Kidney tubule cell (primary cell): Measurements from ENCODE around the gene LIMCH1.
A peak's percentile ranks its signal among the peaks of the same experiment; 100 is the strongest.
"Not testable (repeated sequence)": the region's sequence is repeated elsewhere in the genome, so short reads cannot be mapped to it uniquely, and the experiment has no call there.

ENCODE experiments used
- DNase-seq: peaks from one replicate; pipeline ENCODE4 v3.0.0-alpha.2; 2018; ENCODE audit warnings: low spot score

Gene LIMCH1, protein sequence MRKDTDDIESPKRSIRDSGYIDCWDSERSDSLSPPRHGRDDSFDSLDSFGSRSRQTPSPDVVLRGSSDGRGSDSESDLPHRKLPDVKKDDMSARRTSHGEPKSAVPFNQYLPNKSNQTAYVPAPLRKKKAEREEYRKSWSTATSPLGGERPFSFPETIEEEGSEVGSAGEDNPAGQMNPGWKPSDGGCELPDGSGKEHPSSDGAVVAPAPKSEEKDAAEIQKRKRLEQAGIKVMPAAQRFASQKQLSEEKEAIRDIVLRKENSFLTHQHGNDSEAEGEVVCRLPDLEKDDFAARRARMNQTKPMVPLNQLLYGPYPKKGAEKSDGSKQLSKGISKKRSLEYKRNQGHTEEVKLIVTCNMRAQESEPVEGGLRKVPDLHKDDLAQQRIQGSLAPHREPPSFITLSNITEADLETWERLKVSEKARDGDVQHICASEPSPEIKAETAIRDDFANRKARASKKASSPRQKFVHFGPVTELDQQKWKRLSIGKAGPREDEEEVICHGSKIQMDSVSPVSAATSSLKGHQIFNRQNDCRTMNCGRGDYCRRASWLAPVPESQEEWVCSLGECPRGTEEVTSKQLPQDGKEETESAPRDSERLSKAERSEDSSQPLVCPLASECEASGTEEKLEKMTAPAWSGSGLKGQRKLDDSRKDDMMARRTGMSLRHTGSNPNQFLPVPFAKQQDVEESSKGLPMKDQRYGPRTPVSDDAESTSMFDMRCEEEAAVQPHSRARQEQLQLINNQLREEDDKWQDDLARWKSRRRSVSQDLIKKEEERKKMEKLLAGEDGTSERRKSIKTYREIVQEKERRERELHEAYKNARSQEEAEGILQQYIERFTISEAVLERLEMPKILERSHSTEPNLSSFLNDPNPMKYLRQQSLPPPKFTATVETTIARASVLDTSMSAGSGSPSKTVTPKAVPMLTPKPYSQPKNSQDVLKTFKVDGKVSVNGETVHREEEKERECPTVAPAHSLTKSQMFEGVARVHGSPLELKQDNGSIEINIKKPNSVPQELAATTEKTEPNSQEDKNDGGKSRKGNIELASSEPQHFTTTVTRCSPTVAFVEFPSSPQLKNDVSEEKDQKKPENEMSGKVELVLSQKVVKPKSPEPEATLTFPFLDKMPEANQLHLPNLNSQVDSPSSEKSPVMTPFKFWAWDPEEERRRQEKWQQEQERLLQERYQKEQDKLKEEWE (N-terminal part only)

DNA sequence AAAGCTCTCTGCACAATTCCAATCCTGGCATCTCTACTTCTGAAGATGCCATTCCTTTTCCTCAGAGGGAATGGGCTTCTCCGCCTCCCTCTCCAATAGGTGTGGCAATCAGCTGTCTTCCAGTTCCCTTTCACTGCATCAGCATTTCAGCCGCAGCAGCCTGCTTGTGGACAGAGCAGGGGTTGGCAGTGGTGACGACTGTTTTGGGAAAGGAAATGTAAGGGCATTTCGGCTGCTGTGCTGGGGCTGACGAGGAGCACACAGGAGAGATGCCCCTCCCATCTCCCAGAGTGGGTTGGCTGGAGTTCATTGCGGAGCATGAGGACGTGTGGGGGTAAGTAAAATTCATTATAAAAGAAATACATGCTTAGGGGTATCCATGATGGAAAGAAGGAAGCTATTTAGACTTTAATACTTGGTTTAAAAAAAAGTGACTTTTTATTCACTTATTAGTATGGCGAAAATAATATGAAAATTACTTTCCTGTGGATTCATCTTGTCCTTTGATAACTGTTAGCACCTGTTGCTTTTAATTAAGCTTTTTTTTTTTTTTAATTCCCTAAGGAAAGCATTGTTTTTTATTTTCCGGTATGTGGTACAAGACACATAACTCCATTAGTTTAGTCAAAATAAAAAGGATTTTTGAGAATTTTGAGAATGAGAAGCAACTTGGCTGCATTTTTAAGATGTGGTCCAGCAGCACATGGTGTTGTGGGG is at the start of gene LIMCH1:
Gene LIMCH1 (plus strand): TSS at position 141 of the 717 bp plus-strand sequence. CDS start 67,839 bp downstream, outside the sequence.
- DNase-seq = peak; percentile 30

DNA sequence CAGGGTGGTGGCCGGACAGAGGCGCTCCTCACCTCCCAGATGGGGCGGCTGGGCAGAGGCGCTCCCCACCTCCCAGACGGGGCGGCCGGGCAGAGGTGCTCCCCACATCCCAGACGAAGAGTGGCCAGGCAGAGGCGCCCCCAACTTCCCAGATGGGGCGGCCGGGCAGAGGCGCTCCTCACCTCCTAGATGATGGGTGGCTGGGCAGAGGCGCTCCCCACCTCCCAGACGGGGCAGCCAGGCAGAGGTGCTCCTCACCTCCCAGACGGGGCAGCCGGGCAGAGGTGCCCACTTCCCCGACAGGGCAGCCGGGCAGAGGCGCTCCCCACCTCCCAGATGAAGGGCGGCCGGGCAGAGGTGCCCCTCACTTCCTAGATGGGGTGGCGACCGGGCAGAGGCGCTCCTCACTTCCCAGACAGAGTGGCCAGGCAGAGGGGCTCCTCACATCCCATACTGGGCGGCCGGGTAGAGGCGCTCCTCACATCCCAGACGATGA is 46.8 kb upstream of the LIMCH1 start:
- DNase-seq = not testable (repeated sequence)

DNA sequence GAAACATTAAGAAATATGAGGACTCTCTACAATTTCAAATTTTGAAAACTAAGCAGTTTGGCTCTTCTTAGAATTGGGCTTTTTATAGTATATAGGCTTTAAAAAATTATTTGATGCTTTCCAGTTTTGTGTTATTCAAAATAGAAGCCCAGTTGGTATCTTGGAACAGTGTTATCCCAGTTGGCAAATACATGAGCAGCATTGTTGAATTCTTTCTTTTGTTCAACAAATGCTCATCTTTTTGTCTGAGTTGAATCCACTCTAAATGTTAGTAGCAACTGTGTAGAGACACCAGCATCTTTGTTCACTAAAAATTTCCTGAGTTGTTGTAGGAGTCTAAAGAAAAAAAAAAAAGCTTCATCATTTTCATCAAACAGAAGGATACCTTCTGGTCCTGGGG is 41.0 kb upstream of the LIMCH1 start:
- DNase-seq = no peak

DNA sequence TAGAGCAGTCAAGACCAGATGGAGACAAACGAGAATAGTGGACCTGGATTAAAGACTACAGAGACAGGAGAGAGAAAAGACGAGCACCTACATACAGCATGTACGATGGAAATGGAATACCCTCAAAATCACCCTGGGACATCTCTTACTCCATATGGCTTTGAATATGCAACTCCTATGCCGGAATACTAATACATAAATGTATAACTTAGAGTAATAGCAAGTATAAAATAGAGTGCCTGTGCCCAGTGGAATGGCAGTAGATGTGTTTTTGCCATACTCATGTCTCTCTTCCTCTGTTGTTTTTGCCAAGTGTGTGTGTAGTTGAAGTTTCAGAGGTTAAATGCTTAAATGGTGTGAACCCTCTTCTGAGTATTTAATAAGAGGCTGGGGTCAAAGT is 39.8 kb upstream of the LIMCH1 start:
- no peak for DNase-seq

DNA sequence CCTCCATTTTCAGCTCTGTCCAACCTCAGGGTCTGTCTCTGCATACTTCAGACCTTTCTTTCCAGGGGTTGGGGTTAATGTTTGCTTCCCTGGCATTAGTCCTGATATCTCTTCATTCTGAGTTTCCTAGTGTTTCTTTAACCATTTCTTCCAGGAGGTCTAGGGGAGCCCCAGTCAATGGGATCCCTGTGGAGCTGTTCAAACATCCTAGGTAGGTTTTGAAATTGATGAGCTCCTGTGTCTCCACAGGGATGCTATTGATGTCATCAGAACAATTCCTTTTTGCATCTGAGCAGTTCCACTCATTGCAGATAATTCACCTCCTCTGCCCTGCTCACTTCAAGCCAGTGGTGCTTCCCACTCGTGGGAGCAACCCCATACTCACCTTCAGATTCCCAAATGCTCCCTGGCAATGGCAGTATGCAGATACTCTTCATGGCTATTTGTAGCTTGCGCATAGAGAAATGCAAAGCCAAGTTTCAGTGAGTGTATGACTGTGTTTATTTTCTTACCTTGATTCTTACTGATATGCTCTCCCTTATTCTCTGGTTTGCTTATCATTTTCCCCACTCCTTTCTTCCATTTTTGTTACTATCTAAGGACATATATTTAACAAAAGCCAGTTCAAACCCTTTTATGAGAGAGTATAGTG is 33.7 kb upstream of the LIMCH1 start:
- DNase-seq = no peak

DNA sequence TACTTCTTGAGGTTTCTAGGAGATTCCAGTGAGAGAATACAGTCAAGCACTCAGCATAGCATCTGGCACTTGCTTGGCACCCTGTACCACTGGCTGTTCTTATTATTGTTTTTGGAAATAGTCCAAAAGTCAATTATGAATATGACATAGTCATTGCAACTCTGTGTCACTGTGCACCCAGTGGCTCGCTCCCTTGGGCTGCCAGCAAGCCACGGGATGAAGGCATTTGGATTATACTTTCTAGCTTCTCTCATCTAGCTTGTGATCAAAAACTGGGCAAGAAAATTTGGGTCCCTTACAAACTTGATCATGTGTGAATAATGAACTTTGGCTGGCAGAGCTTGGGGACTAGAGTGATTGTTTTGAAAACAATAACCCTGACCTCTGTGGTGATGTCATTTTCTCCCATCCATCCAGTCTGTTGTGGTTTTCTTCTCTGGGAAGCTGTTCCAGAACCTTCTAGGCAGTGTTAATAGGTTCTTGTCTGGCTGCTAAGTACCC is 32.7 kb upstream of the LIMCH1 start:
- DNase-seq = peak; percentile 70

DNA sequence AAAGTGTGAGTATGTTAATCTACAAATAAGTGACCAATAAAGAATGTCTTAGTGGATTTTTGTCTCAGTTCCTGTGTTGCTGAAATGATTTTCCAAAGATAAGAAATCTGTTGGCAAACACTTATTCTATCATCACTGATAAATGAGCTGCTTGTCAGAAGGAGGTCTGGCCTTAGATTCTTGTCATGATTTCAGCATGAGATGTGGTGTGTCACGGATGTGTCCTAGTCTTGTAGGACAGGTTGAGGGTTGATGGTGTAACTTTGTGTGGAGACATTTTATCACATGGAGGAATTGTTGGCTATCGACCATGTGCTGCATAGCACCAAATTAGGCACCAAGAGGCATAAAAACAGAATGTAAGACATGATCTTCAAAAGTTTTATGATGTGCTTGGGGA is 31.8 kb upstream of the LIMCH1 start:
- DNase-seq = peak; percentile 83

DNA sequence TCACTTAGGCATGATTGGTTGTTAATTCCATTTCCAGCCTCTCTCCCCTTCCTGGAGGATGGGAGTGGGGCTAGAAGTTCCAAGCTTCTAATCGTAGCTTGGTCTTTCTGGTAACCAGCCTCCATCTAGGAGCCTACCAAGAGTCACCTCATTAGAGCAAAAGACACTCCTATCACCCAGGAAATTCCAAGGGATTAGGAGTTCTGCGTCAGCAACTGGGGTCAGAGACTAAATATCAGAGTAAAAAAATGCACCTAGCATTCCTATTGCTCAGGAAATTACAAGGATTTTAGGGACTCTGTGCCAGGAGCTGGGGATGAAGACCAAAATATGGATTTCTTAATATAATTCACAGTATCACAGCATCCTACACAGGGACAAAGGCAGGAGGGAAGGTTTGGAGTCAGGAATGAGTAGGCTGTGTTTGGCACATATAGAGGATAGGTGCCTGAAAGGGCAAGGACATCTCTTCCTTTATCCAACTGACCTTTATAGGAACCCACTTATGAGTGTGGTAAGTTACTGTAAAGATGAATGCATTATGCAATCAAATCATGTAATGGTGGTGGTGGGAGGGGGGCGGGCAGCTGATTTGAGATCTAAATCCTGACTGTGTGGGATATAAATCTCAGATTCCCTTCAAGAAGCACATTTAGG is 30.5 kb upstream of the LIMCH1 start:
- peak; percentile 35 for DNase-seq

DNA sequence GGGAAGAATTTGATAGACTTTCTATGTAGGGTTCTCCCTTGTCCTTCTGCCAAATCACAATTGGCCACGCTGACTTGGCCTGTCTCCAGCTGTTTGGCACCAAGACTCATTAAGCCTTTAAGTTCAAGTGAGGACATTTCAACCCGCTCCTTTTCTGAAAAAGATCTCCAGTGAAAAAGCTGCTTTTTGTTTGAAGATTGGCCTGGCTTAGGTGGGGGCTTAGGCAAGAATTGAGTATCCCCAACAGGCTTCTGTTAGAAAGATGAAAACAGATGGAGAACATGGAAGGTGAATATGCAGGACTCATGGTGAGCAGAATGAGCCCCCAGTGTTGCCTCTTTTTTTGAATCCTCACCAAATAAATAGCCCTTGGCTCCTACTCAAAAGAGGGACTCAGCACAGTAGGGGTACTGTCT is 28.5 kb upstream of the LIMCH1 start:
- DNase-seq = no peak

DNA sequence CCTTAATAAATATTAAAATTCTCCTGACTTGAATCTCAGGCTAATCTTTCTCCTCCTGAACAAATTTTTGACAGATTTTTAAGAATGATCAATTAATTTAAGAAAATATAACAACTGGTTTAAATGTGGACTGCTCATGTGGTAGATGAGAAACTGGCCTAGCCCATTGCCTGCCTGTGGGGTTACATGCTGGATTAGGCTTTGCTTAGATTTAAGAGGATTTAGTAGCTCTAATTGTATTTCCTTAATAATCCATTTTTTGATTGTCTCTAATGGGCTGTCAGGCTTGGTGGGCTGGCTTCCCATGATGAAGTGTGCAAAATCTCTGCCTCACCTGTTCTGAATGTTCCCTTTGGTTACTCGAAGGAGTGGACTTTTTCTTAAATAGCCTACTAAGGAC is 27.8 kb upstream of the LIMCH1 start:
- DNase-seq = no peak

DNA sequence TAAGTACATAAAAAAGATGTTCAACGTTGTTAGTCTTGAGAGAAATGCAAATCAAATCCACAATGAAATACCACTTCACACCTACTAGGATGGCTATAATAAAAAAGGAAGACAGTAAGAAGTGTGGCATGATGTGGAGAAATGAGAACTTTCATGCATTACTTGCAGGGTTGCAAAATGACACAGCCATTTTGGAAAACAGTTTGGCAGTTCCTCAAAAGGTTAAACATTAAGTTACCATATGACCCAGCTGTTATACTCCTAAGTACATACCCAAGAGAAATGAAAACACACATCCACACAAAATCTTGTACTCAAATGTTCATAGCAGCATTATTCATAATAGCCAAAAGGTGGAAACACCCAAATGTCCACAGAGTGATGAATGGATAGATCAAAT is 25.8 kb upstream of the LIMCH1 start:
- DNase-seq = peak; percentile 21

DNA sequence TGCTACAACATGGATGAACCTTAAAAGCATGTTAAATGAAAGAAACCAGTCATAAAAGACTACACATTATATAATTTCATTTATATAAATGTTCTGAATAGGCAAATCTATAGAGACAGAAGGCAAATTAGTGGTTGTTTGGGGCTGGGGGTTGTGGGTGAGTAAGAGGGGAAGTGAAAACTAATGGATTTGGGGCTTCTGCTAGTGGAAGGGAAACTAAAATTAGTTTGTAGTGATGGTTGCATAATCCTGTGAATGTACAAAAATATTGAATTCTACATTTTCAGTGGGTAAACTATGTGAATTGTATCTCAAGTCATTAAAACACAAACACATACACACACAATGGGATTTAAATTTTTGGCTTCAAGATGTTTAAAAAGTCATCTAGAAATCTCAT is 25.4 kb upstream of the LIMCH1 start:
- DNase-seq = no peak

DNA sequence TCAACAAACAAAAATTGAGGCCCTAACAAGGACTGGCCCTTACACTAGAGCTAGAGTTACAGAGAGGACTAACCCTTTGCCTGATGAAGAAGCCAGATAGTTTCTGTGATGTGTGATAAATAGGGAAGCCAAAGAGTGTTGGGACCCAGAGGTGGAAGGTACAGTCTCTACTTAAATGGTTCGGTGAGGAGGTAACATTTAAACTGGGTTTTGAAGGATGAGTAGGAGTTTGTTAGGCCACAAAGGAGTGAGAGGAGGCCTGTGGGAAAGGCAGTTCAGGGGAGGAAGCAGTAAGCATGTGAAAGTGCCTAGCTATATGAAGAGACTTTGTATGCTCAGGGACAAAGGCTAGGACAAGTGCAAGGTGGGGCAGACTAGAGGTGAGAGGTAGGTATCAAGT is 23.8 kb upstream of the LIMCH1 start:
- DNase-seq = no peak

DNA sequence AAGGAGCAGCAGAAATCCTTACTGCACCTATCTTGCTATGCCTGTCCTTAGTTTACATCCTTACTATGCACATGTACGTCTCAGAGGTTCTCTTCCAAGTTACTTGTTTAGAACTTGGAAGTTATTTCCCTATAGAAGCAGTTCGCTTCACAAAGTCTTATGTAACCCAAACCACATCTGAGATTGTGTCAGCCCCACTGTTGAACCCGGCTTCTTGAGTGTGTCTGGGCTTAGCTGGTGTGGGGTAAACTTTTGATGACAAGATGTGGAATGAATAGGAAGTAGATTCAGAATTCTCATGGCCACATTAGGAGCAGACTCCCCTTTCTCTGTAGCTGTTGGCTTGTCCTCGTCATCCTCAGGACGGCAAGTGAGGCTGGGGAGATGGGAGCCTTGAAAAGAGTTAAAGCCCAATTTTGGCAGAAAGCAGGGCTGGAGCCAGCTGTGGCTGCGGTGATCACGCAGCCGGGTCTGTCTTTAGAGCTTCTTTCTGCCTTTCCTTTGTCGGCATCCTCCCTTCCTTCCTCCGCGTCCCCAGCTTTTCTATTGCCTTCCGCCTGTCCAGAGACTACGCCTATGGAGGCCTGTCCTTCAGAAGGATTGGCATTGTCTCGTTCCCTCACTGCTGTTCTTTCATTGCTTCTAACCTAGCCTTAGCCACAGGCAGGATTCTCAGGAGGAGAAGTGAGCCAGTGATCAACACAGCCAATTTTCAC is 23.0 kb upstream of the LIMCH1 start:
- DNase-seq = no peak

DNA sequence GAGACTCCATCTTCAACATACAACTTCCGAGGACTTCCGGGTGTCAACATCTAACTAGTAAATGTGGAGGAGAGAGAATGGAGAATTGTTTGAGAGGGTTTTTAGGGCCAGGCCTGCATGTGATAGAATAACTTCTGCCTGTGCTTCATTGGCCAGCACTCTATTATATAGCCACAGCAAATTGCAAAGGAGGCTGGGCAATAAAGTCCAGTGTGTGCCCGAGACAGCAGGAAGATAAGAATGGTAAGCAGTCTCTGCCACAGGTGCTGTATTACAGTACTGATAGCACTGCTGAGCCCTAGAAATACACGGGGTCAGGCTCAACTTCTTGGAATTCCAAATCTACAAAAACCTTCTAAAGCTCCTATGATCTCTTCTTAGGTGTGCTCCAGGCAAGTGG is 20.8 kb upstream of the LIMCH1 start:
- DNase-seq = no peak

DNA sequence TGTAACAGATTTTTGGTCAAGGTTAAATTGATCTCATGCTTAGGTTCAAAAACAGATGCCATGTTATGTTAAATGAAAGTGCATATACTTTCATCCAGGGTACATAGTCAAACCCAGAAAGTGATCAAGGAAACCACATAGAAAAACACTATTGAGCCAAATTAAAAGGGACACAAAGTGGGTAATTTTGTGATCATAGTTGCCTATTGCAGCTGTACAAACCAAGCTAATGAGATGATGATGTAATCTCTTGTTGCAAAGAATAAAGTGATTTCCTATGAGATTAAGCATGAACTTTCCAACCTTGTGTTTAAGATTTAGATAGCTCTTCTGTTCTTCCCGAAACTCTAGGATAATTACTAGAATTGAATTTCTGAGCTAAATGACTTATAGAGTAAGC is 20.2 kb upstream of the LIMCH1 start:
- DNase-seq = no peak

DNA sequence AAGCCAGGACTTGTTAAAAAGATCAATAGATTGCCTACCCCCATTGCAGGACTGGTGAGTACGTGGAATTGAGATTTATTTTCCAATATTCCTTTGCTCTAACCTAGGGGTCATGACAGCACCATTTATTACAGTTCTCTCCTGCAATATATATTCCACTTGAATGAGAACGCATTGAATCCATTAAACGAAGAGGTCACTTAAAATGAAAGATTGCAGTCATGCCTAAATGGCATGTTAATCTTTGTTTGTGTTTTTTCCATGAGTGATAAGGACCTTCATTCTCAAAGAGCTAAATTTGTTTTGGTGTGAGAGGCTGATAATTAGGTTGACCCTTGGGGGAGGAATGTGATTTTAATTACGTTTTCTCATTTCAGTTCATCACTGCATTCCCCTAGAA is 13.5 kb upstream of the LIMCH1 start:
- DNase-seq = no peak

DNA sequence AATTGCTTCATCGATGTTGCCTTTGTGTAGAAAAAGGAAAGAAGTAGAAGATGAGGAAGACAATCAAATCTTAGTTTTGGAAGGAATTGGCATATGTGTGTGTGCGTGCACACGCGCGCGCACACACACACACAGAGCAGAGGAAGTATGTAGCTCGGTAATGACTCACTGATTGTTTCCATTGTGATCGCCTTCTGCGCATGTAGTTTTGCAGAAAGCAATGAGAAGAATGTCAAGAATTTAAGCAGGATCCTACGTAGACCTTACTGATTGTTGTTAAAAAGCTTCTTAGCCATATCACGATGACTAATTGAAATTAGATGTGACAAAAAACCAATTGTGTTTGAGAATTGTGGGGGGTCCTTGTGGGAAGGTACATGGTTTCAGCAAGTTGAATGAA is 12.8 kb upstream of the LIMCH1 start:
- DNase-seq = peak; percentile 94

DNA sequence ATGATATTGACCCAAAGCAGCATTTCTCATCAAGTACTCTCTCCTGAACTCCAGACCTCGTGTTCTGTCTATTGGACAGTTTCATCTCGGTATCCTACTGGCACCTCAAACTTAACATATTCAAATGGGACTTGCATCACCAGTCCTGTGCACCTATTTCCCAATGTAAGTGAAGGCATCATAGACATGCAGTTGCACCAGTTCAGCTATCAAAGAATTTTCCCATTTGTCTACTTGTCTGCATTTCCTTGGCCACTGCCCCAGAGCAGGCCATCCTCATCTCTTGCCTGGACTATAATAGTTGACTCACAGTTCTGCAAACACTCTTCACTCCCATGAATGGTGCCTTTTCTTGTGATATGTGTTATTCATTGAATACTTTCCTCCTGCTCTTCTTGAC is 11.3 kb upstream of the LIMCH1 start:
- no peak for DNase-seq
